OCI-LY3 (cell line): ENCODE data around the gene TBC1D16.

Source experiments
- H2AFZ ChIP-seq: fragments of 200-600, 300-600 bp; shearing (Covaris generic); 2 replicates; pipeline ENCODE4 v1.6.0; 2014; ENCODE audit warnings: antibody characterized with exemption, low read depth, low read length
- H3K27ac ChIP-seq: fragments of 200-600, 300-600 bp; sonication (generic); 2 replicates; pipeline ENCODE4 v1.5.1; 2014; ENCODE audit warnings: mild to moderate bottlenecking, low read length, moderate library complexity, mixed read lengths
- H3K27me3 ChIP-seq: fragments of 200-600, 300-600 bp; sonication (generic); 2 replicates; pipeline ENCODE4 v1.6.1; 2014; ENCODE audit warnings: low read depth, low read length, mixed read lengths
- H3K36me3 ChIP-seq: fragments of 200-600, 300-600 bp; sonication (generic); replicated peaks from 2 replicates; pipeline ENCODE3; 2014; ENCODE audit warnings: low read depth, low read length, mixed read lengths
- H3K4me1 ChIP-seq: fragments of 300-600, 200-600 bp; sonication (generic); 2 replicates; pipeline ENCODE4 v1.6.1; 2014; ENCODE audit warnings: low read length, mixed read lengths
- H3K4me2 ChIP-seq: fragments of 200-600, 300-600 bp; sonication (generic); 2 replicates; pipeline ENCODE4 v1.6.1; 2014; ENCODE audit warnings: low read length, mixed read lengths
- H3K4me3 ChIP-seq: fragments of 300-600, 200-600 bp; sonication (generic); 2 replicates; pipeline ENCODE4 v1.5.1; 2014; ENCODE audit warnings: antibody characterized with exemption, mild to moderate bottlenecking, low read length, moderate library complexity
- H3K79me2 ChIP-seq: fragments of 300-600, 200-600 bp; shearing (Covaris generic); 2 replicates; pipeline ENCODE4 v1.6.1; 2014; ENCODE audit warnings: mild to moderate bottlenecking, low read length, mixed read lengths
- H3K9ac ChIP-seq: fragments of 300-600, 200-600 bp; shearing (Covaris generic); 2 replicates; pipeline ENCODE4 v1.6.0; 2014; ENCODE audit warnings: mild to moderate bottlenecking, low read length, moderate library complexity
- H3K9me3 ChIP-seq: fragments of 200-600, 300-600 bp; shearing (Covaris generic); 2 replicates; pipeline ENCODE4 v1.6.1; 2014; ENCODE audit warnings: low read length, mixed read lengths; ENCODE audit not compliant: insufficient read depth
- H4K20me1 ChIP-seq: fragments of 200-600, 300-600 bp; sonication (generic); 2 replicates; pipeline ENCODE4 v1.6.1; 2016; ENCODE audit warnings: low read length, mixed read lengths; ENCODE audit not compliant: insufficient read depth
- EZH2phosphoT487 ChIP-seq: fragments of 200-600 bp; shearing (Covaris generic); IDR thresholded peaks from 2 replicates; pipeline ENCODE4 v1.6.1; 2018; ENCODE audit warnings: antibody characterized with exemption, mixed run types, low read depth
- TF ChIP-seq, protein P1 (sequence below): fragments of 200-600, 300-600 bp; sonication (generic); IDR thresholded peaks from 2 replicates; pipeline ENCODE4 v1.5.1; 2014; ENCODE audit warnings: antibody characterized with exemption, low read length, low read depth

Gene TBC1D16

GRCh38 chr17:79941088-79942010 is 94.3 kb downstream of the TBC1D16 start:
- Histone ChIP-seq H3K9me3 (no peaks in the 10 kb centered on the region), H3K4me3 (no peak overlapping the region), H3K27me3 (no peaks in the 10 kb centered on the region), H3K9ac (no peak overlapping the region), H3K36me3 (no peaks in the 10 kb centered on the region), H4K20me1 (no peaks in the 10 kb centered on the region), H3K4me1 (peaks cover 20% of the 10 kb centered on the region), H3K27ac (no peak overlapping the region), H3K79me2 (no peaks in the 10 kb centered on the region), H2AFZ (no peak overlapping the region), H3K4me2 (no peak overlapping the region)
- TF ChIP-seq, protein P1, sequence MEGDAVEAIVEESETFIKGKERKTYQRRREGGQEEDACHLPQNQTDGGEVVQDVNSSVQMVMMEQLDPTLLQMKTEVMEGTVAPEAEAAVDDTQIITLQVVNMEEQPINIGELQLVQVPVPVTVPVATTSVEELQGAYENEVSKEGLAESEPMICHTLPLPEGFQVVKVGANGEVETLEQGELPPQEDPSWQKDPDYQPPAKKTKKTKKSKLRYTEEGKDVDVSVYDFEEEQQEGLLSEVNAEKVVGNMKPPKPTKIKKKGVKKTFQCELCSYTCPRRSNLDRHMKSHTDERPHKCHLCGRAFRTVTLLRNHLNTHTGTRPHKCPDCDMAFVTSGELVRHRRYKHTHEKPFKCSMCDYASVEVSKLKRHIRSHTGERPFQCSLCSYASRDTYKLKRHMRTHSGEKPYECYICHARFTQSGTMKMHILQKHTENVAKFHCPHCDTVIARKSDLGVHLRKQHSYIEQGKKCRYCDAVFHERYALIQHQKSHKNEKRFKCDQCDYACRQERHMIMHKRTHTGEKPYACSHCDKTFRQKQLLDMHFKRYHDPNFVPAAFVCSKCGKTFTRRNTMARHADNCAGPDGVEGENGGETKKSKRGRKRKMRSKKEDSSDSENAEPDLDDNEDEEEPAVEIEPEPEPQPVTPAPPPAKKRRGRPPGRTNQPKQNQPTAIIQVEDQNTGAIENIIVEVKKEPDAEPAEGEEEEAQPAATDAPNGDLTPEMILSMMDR: no peak
- no peak for TF ChIP-seq EZH2phosphoT487

DNA sequence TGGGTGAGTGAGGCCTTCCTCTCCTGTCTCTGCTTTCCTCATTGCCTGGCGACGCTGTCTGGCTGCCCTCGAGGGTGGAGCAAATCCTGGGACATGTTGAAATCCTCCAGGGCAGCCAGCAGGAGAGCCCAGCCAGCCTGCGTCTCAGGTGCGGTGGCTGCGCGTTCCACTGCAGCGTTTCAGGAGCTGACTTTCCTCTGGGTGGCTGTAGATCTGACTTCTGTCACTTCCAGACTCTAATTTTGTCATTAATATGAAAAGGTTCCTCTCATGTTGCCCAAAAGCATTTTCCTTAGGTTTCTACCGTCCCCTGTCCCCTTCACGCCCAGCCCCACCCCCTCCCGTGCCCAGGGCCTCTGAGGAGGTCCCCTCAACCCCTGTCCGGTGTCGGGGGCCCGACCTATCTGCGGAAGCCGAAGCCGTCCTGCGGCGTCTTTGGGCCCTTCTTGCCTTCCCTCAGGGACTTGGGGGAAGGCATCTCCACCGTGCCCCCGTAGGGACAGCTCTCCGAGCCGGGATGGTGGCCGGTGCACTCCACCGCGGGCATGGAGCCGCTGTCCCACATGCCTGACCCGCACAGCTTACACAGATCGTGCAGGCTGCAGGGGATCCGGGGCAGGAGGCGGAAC is 95.1 kb downstream of the TBC1D16 start:
- H4K20me1 ChIP-seq: no peaks in the 10 kb centered on the region
- no peak overlapping the region for H2AFZ ChIP-seq
- H3K4me3 ChIP-seq: no peak overlapping the region
- no peak for TF ChIP-seq EZH2phosphoT487
- H3K9me3 ChIP-seq: no peaks in the 10 kb centered on the region
- H3K27me3 ChIP-seq: no peaks in the 10 kb centered on the region
- no peak overlapping the region for H3K9ac ChIP-seq
- no peaks in the 10 kb centered on the region for H3K79me2 ChIP-seq
- peaks cover 28% of the 10 kb centered on the region for H3K4me1 ChIP-seq
- no peak overlapping the region for H3K27ac ChIP-seq
- H3K4me2 ChIP-seq: no peak overlapping the region
- H3K36me3 ChIP-seq: no peaks in the 10 kb centered on the region

GRCh38 chr17:79939755-79940458 is 95.8 kb downstream of the TBC1D16 start:
- H3K36me3 ChIP-seq: no peaks in the 10 kb centered on the region
- no peak for TF ChIP-seq EZH2phosphoT487
- H3K9ac ChIP-seq: no peak overlapping the region
- H3K27me3 ChIP-seq: no peaks in the 10 kb centered on the region
- no peak overlapping the region for H2AFZ ChIP-seq
- H3K4me1 ChIP-seq: peaks cover 35% of the 10 kb centered on the region
- H3K27ac ChIP-seq: no peak overlapping the region
- H3K79me2 ChIP-seq: no peaks in the 10 kb centered on the region
- H3K4me2 ChIP-seq: no peak overlapping the region
- H3K9me3 ChIP-seq: no peaks in the 10 kb centered on the region
- no peak overlapping the region for H3K4me3 ChIP-seq
- H4K20me1 ChIP-seq: no peaks in the 10 kb centered on the region

DNA sequence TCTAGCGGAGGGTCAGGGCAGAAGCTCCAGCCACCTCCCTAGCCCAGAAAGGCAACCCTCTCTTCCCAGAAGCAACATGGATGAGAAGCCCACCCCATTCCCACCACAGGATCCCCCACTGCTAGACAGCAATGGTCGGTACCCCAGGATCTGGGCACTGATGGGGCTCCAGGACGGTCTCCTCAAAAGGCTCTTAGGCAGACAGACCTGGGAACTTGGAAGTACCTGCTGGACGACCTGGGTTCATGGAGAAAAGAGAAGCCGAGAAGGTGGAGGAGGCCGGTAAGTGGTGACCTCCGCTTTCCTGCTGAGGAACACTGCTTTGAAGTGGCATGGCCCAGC is 96.6 kb downstream of the TBC1D16 start:
- Histone ChIP-seq H3K4me2 (no peak overlapping the region), H3K27me3 (no peaks in the 10 kb centered on the region), H2AFZ (no peak overlapping the region), H3K27ac (no peak overlapping the region), H3K4me3 (no peak overlapping the region), H4K20me1 (no peaks in the 10 kb centered on the region), H3K36me3 (peaks cover 6% of the 10 kb centered on the region), H3K9ac (no peak overlapping the region), H3K9me3 (no peaks in the 10 kb centered on the region), H3K4me1 (peaks cover 43% of the 10 kb centered on the region), H3K79me2 (peaks cover 8% of the 10 kb centered on the region; the same call in 1 of the 2 replicates)
- TF ChIP-seq, protein P1: no peak
- TF ChIP-seq EZH2phosphoT487: no peak
